ENCODE data around the gene PPIL3. TPM values are rescaled to one million over a fixed set of nuclear protein-coding genes. Genes with fewer than 3 reads are reported as not detected.

Gene PPIL3
- total and polyA plus RNA-seq, 9 of the 15 experiments (the other 6 are each of a cell fraction or from before 2014, with no cell fraction given), result 22.4 to 66.2 (median 49.0) TPM

DNA sequence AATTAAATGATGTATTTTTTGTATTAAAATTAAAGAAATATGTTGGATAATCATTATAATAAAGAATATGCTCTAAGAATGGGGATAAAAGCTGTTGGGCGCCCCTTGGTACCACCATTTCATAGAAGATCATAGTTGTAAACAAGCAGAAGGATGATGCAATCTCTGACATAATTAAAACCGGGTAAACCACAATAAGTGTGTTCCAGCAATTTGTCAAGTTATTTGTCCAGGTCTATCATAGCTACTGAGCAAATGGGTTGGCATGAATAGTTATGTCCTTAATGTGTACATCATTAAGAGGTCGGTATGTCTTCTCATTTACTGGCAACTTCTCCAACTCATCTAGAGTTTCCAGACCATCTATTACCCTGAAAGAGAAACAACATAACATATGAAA is 17.7 kb downstream of the PPIL3 start:
- H4K20me1 ChIP-seq (replicated peaks; ENCODE audit: control insufficient read depth, insufficient read depth, low read length), result no peaks in the 10 kb centered on the region
- H3K9me3 ChIP-seq (replicated peaks; ENCODE audit: control insufficient read depth, insufficient read depth, low read depth, low read length), result no peaks in the 10 kb centered on the region
- ATAC-seq, result no peak
- DNase-seq (ENCODE audit: extremely low read depth in 1 of 4, low spot score in 3 of 4), result no peak
- in situ Hi-C loops (cut with MboI) (no loop called here), intact Hi-C loops (cut with micrococcal nuclease) (no loop called here)
- 50% methylated on average over 3 of the region's 3 CpGs for WGBS (ENCODE audit: insufficient coverage, low coverage, missing lambda C conversion rate)
- CTCF ChIA-PET (ENCODE audit: low intra/inter-chr PET ratio), result no interaction called here
- H3K79me2 ChIP-seq (ENCODE audit: control insufficient read depth, insufficient read depth, low read length), result no peaks in the 10 kb centered on the region
- H3K27ac ChIP-seq (ENCODE audit: extremely low read depth, low read depth, low read length), result no peak overlapping the region
- no peaks in the 10 kb centered on the region for H3K27me3 ChIP-seq (ENCODE audit: control insufficient read depth in 2 of 2, insufficient read depth in 2 of 2, low read length in 2 of 2)
- H3K9ac ChIP-seq (ENCODE audit: insufficient read depth in 1 of 2, low read depth in 2 of 2, low read length in 2 of 2), result no peak overlapping the region
- H3K36me3 ChIP-seq (ENCODE audit: control insufficient read depth, insufficient read depth, low read length), result peaks cover 32% of the 10 kb centered on the region; the same call in 2 of the 3 replicates
- H3K9me1 ChIP-seq (ENCODE audit: control insufficient read depth, insufficient read depth, low read length), result no peaks in the 10 kb centered on the region
- no peak overlapping the region for H3K4me2 ChIP-seq (ENCODE audit: insufficient read depth, low read length)
- no TSS peak for BruUV-seq (replicated peaks)
- no peak overlapping the region for H3K4me3 ChIP-seq
- no peak overlapping the region for H2AFZ ChIP-seq (ENCODE audit: low read depth, low read length)
- peaks cover 2 to 11% of the 10 kb centered on the region in 2 experiments; a peak in 2 of 5 replicates for H3K4me1 ChIP-seq (replicated peaks in 1 of 2; ENCODE audit: control insufficient read depth in 2 of 2, insufficient read depth in 2 of 2, low read length in 2 of 2)
- no peak for FAIRE-seq
- POLR2A ChIA-PET, result no interaction called here
- TF ChIP-seq XRCC4 (IDR thresholded peaks at IDR 0.05; ENCODE audit: extremely low read depth, insufficient read depth, insufficient read length), result no peak
- TF ChIP-seq ZNF584 (CRISPR knock-in tag; IDR thresholded peaks at IDR 0.05; ENCODE audit: low read depth), result peak; percentile 64; the same call in 1 of the 2 replicates
- TF ChIP-seq NR2F6 (CRISPR knock-in tag; IDR thresholded peaks at IDR 0.05), result no peak
- TF ChIP-seq ARHGAP35 (IDR thresholded peaks at IDR 0.05; ENCODE audit: partially characterized antibody), result no peak
- TF ChIP-seq NR2C2 (CRISPR knock-in tag; IDR thresholded peaks at IDR 0.05), result no peak
- peak; percentile 15; the same call in 1 of the 2 replicates for TF ChIP-seq NR2C2 (tag; IDR thresholded peaks at IDR 0.05)
- no peak for TF ChIP-seq SRSF3 (IDR thresholded peaks at IDR 0.05; ENCODE audit: insufficient read depth, low read length)
- no peak for TF ChIP-seq ETV6 (IDR thresholded peaks at IDR 0.05; ENCODE audit: borderline replicate concordance in 1 of 2, low read depth in 2 of 2, low read length in 1 of 2)
- TF ChIP-seq ETV6 (CRISPR knock-in tag; IDR thresholded peaks at IDR 0.05; ENCODE audit: borderline replicate concordance), result no peak
- TF ChIP-seq ATF7 (IDR thresholded peaks at IDR 0.05), result peak; percentile 19; the same call in 1 of the 2 replicates
- TF ChIP-seq, protein P1, sequence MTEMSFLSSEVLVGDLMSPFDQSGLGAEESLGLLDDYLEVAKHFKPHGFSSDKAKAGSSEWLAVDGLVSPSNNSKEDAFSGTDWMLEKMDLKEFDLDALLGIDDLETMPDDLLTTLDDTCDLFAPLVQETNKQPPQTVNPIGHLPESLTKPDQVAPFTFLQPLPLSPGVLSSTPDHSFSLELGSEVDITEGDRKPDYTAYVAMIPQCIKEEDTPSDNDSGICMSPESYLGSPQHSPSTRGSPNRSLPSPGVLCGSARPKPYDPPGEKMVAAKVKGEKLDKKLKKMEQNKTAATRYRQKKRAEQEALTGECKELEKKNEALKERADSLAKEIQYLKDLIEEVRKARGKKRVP (CRISPR knock-in tag; IDR thresholded peaks at IDR 0.05), result peak; percentile 85
- TF ChIP-seq FOXJ2 (tag; IDR thresholded peaks at IDR 0.05), result 0 out of 2 replicates have a peak, but pooled peaks have one; percentile 27
- no peak for TF ChIP-seq PPARD (CRISPR knock-in tag; IDR thresholded peaks at IDR 0.05)
- peak; percentile 59; the same call in 1 of the 2 replicates for TF ChIP-seq DMBX1 (CRISPR knock-in tag; IDR thresholded peaks at IDR 0.05; ENCODE audit: borderline replicate concordance)
- TF ChIP-seq ZNF175 (CRISPR knock-in tag; IDR thresholded peaks at IDR 0.05; ENCODE audit: low read depth), result peak; percentile 84
- peak; percentile 23 to 42; a peak in 2 of 4 replicates for TF ChIP-seq TRIM24 (IDR thresholded peaks at IDR 0.05)
- TF ChIP-seq RBM22 (IDR thresholded peaks at IDR 0.05; ENCODE audit: low read depth, low read length, poor library complexity, severe bottlenecking), result no peak
- no peak for TF ChIP-seq HCFC1 (IDR thresholded peaks at IDR 0.05; ENCODE audit: low read depth, low read length)
- TF ChIP-seq, protein P2, sequence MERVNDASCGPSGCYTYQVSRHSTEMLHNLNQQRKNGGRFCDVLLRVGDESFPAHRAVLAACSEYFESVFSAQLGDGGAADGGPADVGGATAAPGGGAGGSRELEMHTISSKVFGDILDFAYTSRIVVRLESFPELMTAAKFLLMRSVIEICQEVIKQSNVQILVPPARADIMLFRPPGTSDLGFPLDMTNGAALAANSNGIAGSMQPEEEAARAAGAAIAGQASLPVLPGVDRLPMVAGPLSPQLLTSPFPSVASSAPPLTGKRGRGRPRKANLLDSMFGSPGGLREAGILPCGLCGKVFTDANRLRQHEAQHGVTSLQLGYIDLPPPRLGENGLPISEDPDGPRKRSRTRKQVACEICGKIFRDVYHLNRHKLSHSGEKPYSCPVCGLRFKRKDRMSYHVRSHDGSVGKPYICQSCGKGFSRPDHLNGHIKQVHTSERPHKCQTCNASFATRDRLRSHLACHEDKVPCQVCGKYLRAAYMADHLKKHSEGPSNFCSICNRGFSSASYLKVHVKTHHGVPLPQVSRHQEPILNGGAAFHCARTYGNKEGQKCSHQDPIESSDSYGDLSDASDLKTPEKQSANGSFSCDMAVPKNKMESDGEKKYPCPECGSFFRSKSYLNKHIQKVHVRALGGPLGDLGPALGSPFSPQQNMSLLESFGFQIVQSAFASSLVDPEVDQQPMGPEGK (CRISPR knock-in tag; IDR thresholded peaks at IDR 0.05; ENCODE audit: borderline replicate concordance), result no peak
- peak; percentile 76 for TF ChIP-seq CEBPG (CRISPR knock-in tag; IDR thresholded peaks at IDR 0.05)
- peak; percentile 91 to 95 for TF ChIP-seq CEBPG (tag; conservative IDR thresholded peaks at IDR 0.05 in 1 of 2, IDR thresholded peaks at IDR 0.05 in 1 of 2)
- peak; percentile 77 for TF ChIP-seq CEBPB (tag; IDR thresholded peaks at IDR 0.05)
